GM23248 (cell line): Measurements from ENCODE around the gene CDK8. TPM values are rescaled to one million over a fixed set of nuclear protein-coding genes. Genes with fewer than 3 reads are reported as not detected.

ENCODE experiments used
- DNase-seq: peaks from one replicate; pipeline ENCODE4 v3.0.0-alpha.2; 2015
- H2AFZ ChIP-seq: fragments of 200-600 bp; sonication (generic); 2 replicates; pipeline ENCODE4 v1.6.1; 2016; ENCODE audit warnings: antibody characterized with exemption
- H3F3A ChIP-seq: fragments of 200-600 bp; sonication (generic); 2 replicates; pipeline ENCODE4 v1.6.1; 2016; ENCODE audit warnings: mild to moderate bottlenecking, antibody characterized with exemption, mixed run types; ENCODE audit not compliant: insufficient read depth
- H3K27ac ChIP-seq: fragments of 200-600 bp; sonication (generic); 2 replicates; pipeline ENCODE4 v1.5.1; 2016; ENCODE audit warnings: mild to moderate bottlenecking
- H3K27me3 ChIP-seq: fragments of 200-600 bp; sonication (generic); replicated peaks from 2 replicates; pipeline ENCODE4 v1.6.1; 2016; ENCODE audit warnings: mild to moderate bottlenecking; ENCODE audit not compliant: insufficient read depth
- H3K36me3 ChIP-seq: fragments of 200-600 bp; sonication (generic); 2 replicates; pipeline ENCODE4 v1.6.1; 2016; ENCODE audit warnings: low read depth, mild to moderate bottlenecking
- H3K4me1 ChIP-seq: fragments of 200-600 bp; sonication (generic); 2 replicates; pipeline ENCODE4 v1.6.1; 2016; ENCODE audit warnings: mild to moderate bottlenecking; ENCODE audit not compliant: insufficient read depth
- H3K4me2 ChIP-seq: fragments of 200-600 bp; sonication (generic); one replicate; pipeline ENCODE4 v1.6.1; 2016; ENCODE audit warnings: mild to moderate bottlenecking; ENCODE audit not compliant: unreplicated experiment
- H3K4me3 ChIP-seq: fragments of 200-600 bp; sonication (generic); 2 replicates; pipeline ENCODE4 v1.5.1; 2016; ENCODE audit warnings: mild to moderate bottlenecking
- H3K79me2 ChIP-seq: fragments of 200-600 bp; sonication (generic); 2 replicates; pipeline ENCODE4 v1.6.1; 2016; ENCODE audit warnings: mild to moderate bottlenecking; ENCODE audit not compliant: insufficient read depth
- H3K9ac ChIP-seq: fragments of 200-600 bp; sonication (generic); 2 replicates; pipeline ENCODE4 v1.6.1; 2016; ENCODE audit warnings: mild to moderate bottlenecking
- H3K9me2 ChIP-seq: fragments of 200-600 bp; sonication (generic); 2 replicates; pipeline ENCODE4 v1.6.1; 2016; ENCODE audit warnings: mixed run types, mild to moderate bottlenecking, moderate library complexity; ENCODE audit not compliant: insufficient read depth
- H3K9me3 ChIP-seq: fragments of 200-600 bp; sonication (generic); one replicate; pipeline ENCODE4 v1.6.1; 2017; ENCODE audit warnings: low read depth
- H4K20me1 ChIP-seq: fragments of 200-600 bp; sonication (generic); 2 replicates; pipeline ENCODE4 v1.6.0; 2016; ENCODE audit not compliant: insufficient read depth
- EZH2 ChIP-seq: fragments of 200-600 bp; sonication (generic); IDR thresholded peaks from 2 replicates; pipeline ENCODE4 v1.6.1; 2018; ENCODE audit warnings: antibody characterized with exemption, mild to moderate bottlenecking; ENCODE audit not compliant: insufficient read depth, poor library complexity, severe bottlenecking
- EZH2phosphoT487 ChIP-seq: fragments of 200-600 bp; sonication (generic); IDR thresholded peaks from 2 replicates; pipeline ENCODE4 v1.6.1; 2018; ENCODE audit warnings: antibody characterized with exemption, moderate library complexity, mild to moderate bottlenecking, low read depth; ENCODE audit not compliant: insufficient read depth
- WGBS, 2 experiments: methylation state at CpG; one replicate each; pipeline ENCODE4 v1.1.6; 2015 to 2017; ENCODE audit warnings: low lambda C conversion rate in 2 of 2, low coverage in 1 of 2; ENCODE audit errors: missing lambda C conversion rate in 2 of 2; 5-methylcytosine and 5-hydroxymethylcytosine counted together
- in situ Hi-C: fragments of 300-500 bp; cut with MboI; formaldehyde crosslinking; loops from 2 replicates; pipeline ENCODE4 v1.15.0; 2020
- polyA plus RNA-seq: library from polyadenylated mRNA; unstranded; fragments of >200 nt; fragmentation: Nextera tagmentation; extraction: Ambion mirVana; gene quantifications from 2 replicates; pipeline ENCODE4 v1.2.1, GENCODE V29; 2016
- total RNA-seq: library from RNA; depleted of rRNA; stranded (reverse); fragments of >200 nt; shearing (Covaris generic); gene quantifications from 2 replicates; pipeline ENCODE4 v1.2.3, GENCODE V29; 2014

CDK8 gene
- total and polyA plus RNA-seq, 2 experiments from 2014 or later, result 5.1 to 11.9 TPM

DNA sequence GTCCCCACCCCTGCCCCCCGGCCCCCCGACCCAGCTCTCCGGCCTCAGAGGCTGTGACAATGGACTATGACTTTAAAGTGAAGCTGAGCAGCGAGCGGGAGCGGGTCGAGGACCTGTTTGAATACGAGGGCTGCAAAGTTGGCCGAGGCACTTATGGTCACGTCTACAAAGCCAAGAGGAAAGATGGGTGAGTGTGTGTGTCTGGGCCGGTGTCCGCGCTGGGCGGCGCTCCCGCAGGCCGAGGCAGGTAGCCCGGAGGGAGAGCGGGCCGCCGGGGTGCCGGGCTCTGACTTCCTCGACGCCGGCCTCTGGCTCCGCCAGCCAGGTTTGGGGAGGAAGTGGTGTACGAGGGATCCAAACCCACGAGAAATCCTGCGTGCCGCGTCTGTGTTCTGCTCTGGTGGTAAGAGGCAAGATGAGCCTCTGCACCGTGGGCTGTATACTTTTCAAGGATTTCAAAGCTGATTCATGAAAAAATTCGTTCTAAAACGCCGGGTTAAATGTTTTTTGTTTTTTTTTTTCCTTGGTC lies 718 bp downstream of the CDK8 start:
- H3K9me3 ChIP-seq, result no peaks in the 10 kb centered on the region
- H3K4me1 ChIP-seq, result peaks cover 19% of the 10 kb centered on the region
- H3K9ac ChIP-seq, result peak overlapping the region; percentile 78
- peak overlapping the region; percentile 92 for H2AFZ ChIP-seq
- H3K4me2 ChIP-seq, result peak overlapping the region; percentile 92
- TF ChIP-seq EZH2phosphoT487 (no peak), EZH2 (no peak)
- H3K9me2 ChIP-seq, result no peaks in the 10 kb centered on the region
- no peaks in the 10 kb centered on the region for H3K36me3 ChIP-seq
- peak overlapping the region; percentile 93 for H3K4me3 ChIP-seq
- 1 to 2% methylated on average over 30 to 35 of the region's 35 CpGs for WGBS, 2 experiments
- in situ Hi-C loops, result no loop called here
- peak overlapping the region; percentile 69 for H3K27ac ChIP-seq
- DNase-seq, result peak; percentile 64
- peaks cover 51% of the 10 kb centered on the region for H3K79me2 ChIP-seq
- peaks cover 9% of the 10 kb centered on the region; the same call in 1 of the 2 replicates for H4K20me1 ChIP-seq
- no peaks in the 10 kb centered on the region for H3K27me3 ChIP-seq
- no peaks in the 10 kb centered on the region for H3F3A ChIP-seq

DNA sequence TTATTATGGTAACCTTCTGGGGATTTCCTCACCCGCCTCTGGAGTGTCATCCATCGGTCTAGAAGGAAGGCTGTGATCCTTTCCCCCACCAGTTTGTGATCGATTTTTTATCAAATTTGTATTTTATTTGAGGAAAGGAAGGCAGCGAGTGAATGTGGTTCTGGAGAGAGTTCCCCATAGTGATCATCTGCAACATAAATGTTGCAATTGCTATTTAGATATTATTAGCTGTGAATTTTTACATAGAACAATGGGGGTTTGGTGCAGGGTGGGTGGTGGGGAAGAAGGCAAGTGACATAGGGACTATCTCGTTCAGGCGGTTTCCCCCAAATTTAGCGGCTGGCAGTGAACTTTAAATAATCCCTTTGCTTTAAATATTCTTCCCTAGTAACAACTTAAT lies 1.2 kb downstream of the CDK8 start:
- 0 to 1% methylated on average over 7 of the region's 7 CpGs for WGBS, 2 experiments
- Histone ChIP-seq H3K9me2 (no peaks in the 10 kb centered on the region), H3K9ac (peak overlapping the region; percentile 78), H3K4me3 (peak overlapping the region; percentile 93), H3K9me3 (no peaks in the 10 kb centered on the region), H3K4me2 (peak overlapping the region; percentile 92), H3F3A (no peaks in the 10 kb centered on the region), H3K4me1 (peaks cover 19% of the 10 kb centered on the region), H3K79me2 (peaks cover 56% of the 10 kb centered on the region), H3K27me3 (no peaks in the 10 kb centered on the region), H3K36me3 (no peaks in the 10 kb centered on the region), H3K27ac (peak overlapping the region; percentile 69), H4K20me1 (peaks cover 9% of the 10 kb centered on the region; the same call in 1 of the 2 replicates), H2AFZ (peak overlapping the region; percentile 92)
- TF ChIP-seq EZH2phosphoT487 (no peak), EZH2 (no peak)
- in situ Hi-C loops, result no loop called here
- DNase-seq, result no peak

- Histone ChIP-seq H3K9me3 (no peaks in the 10 kb centered on the region), H2AFZ (no peak overlapping the region), H3K4me2 (peak overlapping the region; percentile 92), H3K27ac (no peak overlapping the region), H3K79me2 (peaks cover 63% of the 10 kb centered on the region), H3K9ac (peak overlapping the region; percentile 78), H4K20me1 (peaks cover 9% of the 10 kb centered on the region; the same call in 1 of the 2 replicates), H3K27me3 (no peaks in the 10 kb centered on the region), H3F3A (no peaks in the 10 kb centered on the region), H3K9me2 (no peaks in the 10 kb centered on the region), H3K4me1 (peaks cover 19% of the 10 kb centered on the region), H3K4me3 (peak overlapping the region; percentile 93), H3K36me3 (no peaks in the 10 kb centered on the region)
- TF ChIP-seq EZH2, result no peak
- TF ChIP-seq EZH2phosphoT487, result no peak
- peak; percentile 41 for DNase-seq
- in situ Hi-C loops, result no loop called here
- 61 to 63% methylated on average over 10 of the region's 10 CpGs for WGBS, 2 experiments
These were observed 1.9 kb downstream of the CDK8 start for GRCh38 chr13:26255691-26256277.

DNA sequence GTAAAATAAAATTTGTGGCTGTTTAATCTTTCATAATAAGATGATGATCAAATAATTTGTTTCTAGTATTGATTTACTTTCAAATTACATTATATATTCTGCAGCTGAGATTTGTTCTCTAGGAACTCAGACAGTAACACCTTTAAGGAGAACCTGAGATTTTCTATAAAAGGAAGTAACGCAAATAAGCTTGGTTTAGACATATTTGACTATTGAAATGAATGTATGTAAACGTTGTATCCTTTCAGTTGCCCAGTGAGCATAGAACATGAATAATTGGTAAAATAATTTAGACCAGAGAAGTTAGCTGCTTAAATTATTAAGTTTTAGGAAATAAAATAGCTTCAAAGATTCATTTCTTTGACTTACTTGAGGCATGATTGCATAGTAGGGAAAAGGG lies 3.1 kb downstream of the CDK8 start:
- H4K20me1 ChIP-seq, result peaks cover 10% of the 10 kb centered on the region; the same call in 1 of the 2 replicates
- TF ChIP-seq EZH2 (no peak), EZH2phosphoT487 (no peak)
- no peaks in the 10 kb centered on the region for H3K27me3 ChIP-seq
- WGBS, 2 experiments, result 74 to 78% methylated on average over 2 of the region's 2 CpGs
- no peak for DNase-seq
- in situ Hi-C loops, result no loop called here
- H3K79me2 ChIP-seq, result peaks cover 75% of the 10 kb centered on the region
- H3F3A ChIP-seq, result no peaks in the 10 kb centered on the region
- H3K4me2 ChIP-seq, result peak overlapping the region; percentile 92
- no peaks in the 10 kb centered on the region for H3K9me3 ChIP-seq
- H3K4me1 ChIP-seq, result peaks cover 19% of the 10 kb centered on the region
- no peaks in the 10 kb centered on the region for H3K9me2 ChIP-seq
- H3K36me3 ChIP-seq, result no peaks in the 10 kb centered on the region
- H3K9ac ChIP-seq, result no peak overlapping the region
- H3K27ac ChIP-seq, result no peak overlapping the region
- H2AFZ ChIP-seq, result no peak overlapping the region
- H3K4me3 ChIP-seq, result no peak overlapping the region
